ENCODE data around the gene GOLGB1.

Gene GOLGB1

GRCh38 chr3:121670676-121671075, 78.9 kb downstream of the GOLGB1 start:
- no peak for DNase-seq

- DNase-seq = no peak
Observed at GRCh38 chr3:121667333-121667732, 82.2 kb downstream of the GOLGB1 start.

- DNase-seq = no peak
Observed at GRCh38 chr3:121665488-121665887, 84.1 kb downstream of the GOLGB1 start.

GRCh38 chr3:121663171-121663847, 86.2 kb downstream of the GOLGB1 start:
- no peak for DNase-seq

- DNase-seq = no peak
Observed at GRCh38 chr3:121662742-121663141, 86.8 kb downstream of the GOLGB1 start.

- no peak for DNase-seq
Observed at GRCh38 chr3:121661376-121661775, 88.2 kb downstream of the GOLGB1 start.

GRCh38 chr3:121660356-121661171, 89.0 kb downstream of the GOLGB1 start, which contains the start of gene HCLS1:
TSS of gene HCLS1 (minus strand) at chr3:121660903. CDS start at chr3:121658347, 2,556 bp downstream.
- no peak for DNase-seq

- DNase-seq = no peak
Observed at GRCh38 chr3:121659586-121659985, 90.0 kb downstream of the GOLGB1 start.

- DNase-seq = no peak
Observed at GRCh38 chr3:121658716-121659435, 90.7 kb downstream of the GOLGB1 start.

- DNase-seq = no peak
Observed at GRCh38 chr3:121654493-121655385, 94.8 kb downstream of the GOLGB1 start.

GRCh38 chr3:121651684-121652083, 97.9 kb downstream of the GOLGB1 start:
- no peak for DNase-seq

- DNase-seq = no peak
Observed at GRCh38 chr3:121649645-121650044, 99.9 kb downstream of the GOLGB1 start.

- no peak for DNase-seq
Observed at GRCh38 chr3:121648219-121648958, 101.2 kb downstream of the GOLGB1 start.

GRCh38 chr3:121645054-121645453, 104.5 kb downstream of the GOLGB1 start:
- no peak for DNase-seq

- no peak for DNase-seq
Observed at GRCh38 chr3:121642601-121643314, 106.8 kb downstream of the GOLGB1 start.

- DNase-seq = no peak
Observed at GRCh38 chr3:121641127-121641526, 108.4 kb downstream of the GOLGB1 start.

GRCh38 chr3:121637922-121638321, 111.6 kb downstream of the GOLGB1 start:
- DNase-seq = no peak

- no peak for DNase-seq
Observed at GRCh38 chr3:121630355-121630754, 119.2 kb downstream of the GOLGB1 start.

- DNase-seq = no peak
Observed at GRCh38 chr3:121629601-121630000, 119.9 kb downstream of the GOLGB1 start.

GRCh38 chr3:121627622-121628021, 121.9 kb downstream of the GOLGB1 start:
- DNase-seq = no peak

- DNase-seq = no peak
Observed at GRCh38 chr3:121627211-121627610, 122.3 kb downstream of the GOLGB1 start.
